CD4-positive, alpha-beta T cell (primary cell): ENCODE data around the gene PCDHB11. TPM values are rescaled to one million over a fixed set of nuclear protein-coding genes. Genes with fewer than 3 reads are reported as not detected.
A peak's percentile ranks its signal among the peaks of the same experiment; 100 is the strongest.
"Not testable (repeated sequence)": the region's sequence is repeated elsewhere in the genome, so short reads cannot be mapped to it uniquely, and the experiment has no call there.

Source experiments
- ATAC-seq: fragments of 200-7000 bp; cut with Tn5 transposase; one replicate; pipeline ENCODE4 v1.10.0; 2022; ENCODE audit warnings: mild to moderate bottlenecking; ENCODE audit not compliant: poor library complexity
- CTCF ChIA-PET: fragments of 350-600 bp; sonication (Branson Sonifier 250); formaldehyde crosslinking; loops from one replicate; lab custom pipeline; 2021; ENCODE audit warnings: antibody characterized with exemption, inconsistent platforms; lab: Charles Lee
- POLR2A ChIA-PET: fragments of 350-600 bp; sonication (Branson Sonifier 250); formaldehyde crosslinking; loops from one replicate; lab custom pipeline; 2021; ENCODE audit warnings: antibody characterized with exemption, inconsistent platforms; lab: Charles Lee
- DNase-seq, 14 experiments: peaks; one replicate each; pipeline ENCODE4 v3.0.0-alpha.2; 2013 to 2020; ENCODE audit warnings: mixed read lengths in 2 of 14
- H3K27ac ChIP-seq, 2 donors: one replicate each; pipeline versions ENCODE4 v1.5.1 to v1.7.0; 2013; ENCODE audit warnings: low read length in 2 of 2, low read depth in 1 of 2, mild to moderate bottlenecking in 1 of 2
- H3K27me3 ChIP-seq, 2 experiments: 1 replicate in 1 of 2; 2 replicates in 1 of 2; pipeline versions ENCODE4 v1.6.1 to v1.7.0; 2013; ENCODE audit warnings: low read length in 2 of 2, control low read depth in 1 of 2, mild to moderate bottlenecking in 1 of 2, moderate library complexity in 1 of 2; ENCODE audit not compliant: insufficient read depth in 2 of 2, control insufficient read depth in 1 of 2
- H3K36me3 ChIP-seq: one replicate; pipeline ENCODE4 v1.6.1; 2013; ENCODE audit warnings: low read length, control low read depth; ENCODE audit not compliant: insufficient read depth
- H3K4me1 ChIP-seq: one replicate; pipeline ENCODE4 v1.6.1; 2013; ENCODE audit warnings: low read length, control low read depth; ENCODE audit not compliant: insufficient read depth
- H3K4me3 ChIP-seq: one replicate; pipeline ENCODE4 v1.5.1; 2013; ENCODE audit warnings: mild to moderate bottlenecking, low read length, moderate library complexity
- H3K9me3 ChIP-seq, 2 experiments: 1 replicate in 1 of 2; 2 replicates in 1 of 2; pipeline versions ENCODE4 v1.6.1 to v1.7.0; 2013; ENCODE audit warnings: low read length in 2 of 2, mild to moderate bottlenecking in 2 of 2, control low read depth in 1 of 2, moderate library complexity in 1 of 2; ENCODE audit not compliant: control insufficient read depth in 1 of 2, insufficient read depth in 1 of 2
- H3K27ac Mint-ChIP-seq: one replicate; pipeline ENCODE4 v1.8.0; 2020; ENCODE audit warnings: mixed read lengths
- H3K27me3 Mint-ChIP-seq: one replicate; pipeline ENCODE4 v1.8.0; 2021; ENCODE audit warnings: mixed read lengths
- H3K36me3 Mint-ChIP-seq: one replicate; pipeline ENCODE4 v1.8.0; 2021; ENCODE audit warnings: low read depth, mixed read lengths
- H3K4me1 Mint-ChIP-seq: one replicate; pipeline ENCODE4 v1.8.0; 2021; ENCODE audit warnings: low read depth, mixed read lengths
- H3K4me3 Mint-ChIP-seq: one replicate; pipeline ENCODE4 v1.8.0; 2020; ENCODE audit warnings: mild to moderate bottlenecking, mixed read lengths
- H3K9me3 Mint-ChIP-seq: one replicate; pipeline ENCODE4 v1.8.0; 2020; ENCODE audit warnings: mixed read lengths
- intact Hi-C, 2 experiments: fragments of 100-400 bp; cut with DNase I in 1 of 2; cut with micrococcal nuclease in 1 of 2; formaldehyde crosslinking; loops; one replicate each; pipeline versions ENCODE4 v1.15.1 to v1.9.0; 2023 to 2025; cut with DNase I, micrococcal nuclease
- total RNA-seq, 174 experiments: library from RNA in 2 of 174; stranded (reverse) in 2 of 174; gene quantifications; one replicate each; pipeline ENCODE4 v1.2.3 and lab custom pipeline; 2021 to 2026
- TF ChIP-seq, protein P1 (sequence below): fragments of 200-600 bp; IDR thresholded peaks from one replicate; pipeline ENCODE4 v1.8.0; 2022; ENCODE audit warnings: antibody characterized with exemption, mild to moderate bottlenecking

The PCDHB11 gene
- total RNA-seq, 2 experiments from 2014 or later = not detected

DNA sequence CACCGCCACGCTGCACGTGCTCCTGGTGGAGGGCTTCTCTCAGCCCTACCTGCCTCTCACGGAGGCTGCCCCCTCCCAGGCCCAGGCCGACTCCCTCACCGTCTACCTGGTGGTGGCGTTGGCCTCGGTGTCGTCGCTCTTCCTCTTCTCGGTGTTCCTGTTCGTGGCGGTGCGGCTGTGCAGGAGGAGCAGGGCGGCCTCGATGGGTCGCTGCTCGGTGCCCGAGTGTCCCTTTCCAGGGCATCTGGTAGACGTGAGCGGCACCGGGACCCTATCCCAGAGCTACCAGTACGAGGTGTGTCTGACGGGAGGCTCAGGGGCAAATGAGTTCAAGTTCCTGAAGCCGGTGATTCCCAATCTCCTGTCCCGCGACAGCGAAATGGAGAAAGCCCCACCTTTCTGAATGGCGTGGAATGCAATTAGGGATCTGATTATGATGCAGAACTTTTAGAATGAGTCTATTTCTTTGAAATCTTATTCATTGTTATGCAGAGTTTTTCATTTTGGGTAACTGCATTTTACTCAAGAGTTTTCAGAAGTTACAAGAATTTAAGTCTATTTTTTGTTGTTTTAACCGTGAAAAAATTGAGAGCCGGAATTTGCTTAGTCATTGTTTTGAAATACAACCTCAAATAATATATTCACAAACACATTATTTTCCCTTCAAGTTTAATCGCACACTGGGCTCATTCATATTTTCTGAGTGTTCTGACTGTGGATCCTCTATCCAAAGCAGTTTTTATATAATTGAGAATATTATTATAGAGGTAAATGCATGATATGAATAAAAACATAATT lies 37.3 kb downstream of the PCDHB11 start:
- intact Hi-C loops = no loop called here
- ATAC-seq = no peak

GRCh38 chr5:141241496-141241895 lies 42.1 kb downstream of the PCDHB11 start:
- H3K4me3 ChIP-seq = no peak overlapping the region
- POLR2A ChIA-PET = no interaction called here
- H3K27ac Mint-ChIP-seq = no peak overlapping the region
- no peak for ATAC-seq
- H3K27me3 ChIP-seq = peaks cover 37 to 56% of the 10 kb centered on the region in 2 experiments
- no peak overlapping the region for H3K27ac ChIP-seq
- peaks cover 4% of the 10 kb centered on the region for H3K4me1 Mint-ChIP-seq
- no peak for DNase-seq
- peaks cover 40 to 85% of the 10 kb centered on the region in 2 experiments for H3K9me3 ChIP-seq
- H3K9me3 Mint-ChIP-seq = peaks cover 9% of the 10 kb centered on the region
- no peaks in the 10 kb centered on the region for H3K36me3 ChIP-seq
- TF ChIP-seq, protein P1, sequence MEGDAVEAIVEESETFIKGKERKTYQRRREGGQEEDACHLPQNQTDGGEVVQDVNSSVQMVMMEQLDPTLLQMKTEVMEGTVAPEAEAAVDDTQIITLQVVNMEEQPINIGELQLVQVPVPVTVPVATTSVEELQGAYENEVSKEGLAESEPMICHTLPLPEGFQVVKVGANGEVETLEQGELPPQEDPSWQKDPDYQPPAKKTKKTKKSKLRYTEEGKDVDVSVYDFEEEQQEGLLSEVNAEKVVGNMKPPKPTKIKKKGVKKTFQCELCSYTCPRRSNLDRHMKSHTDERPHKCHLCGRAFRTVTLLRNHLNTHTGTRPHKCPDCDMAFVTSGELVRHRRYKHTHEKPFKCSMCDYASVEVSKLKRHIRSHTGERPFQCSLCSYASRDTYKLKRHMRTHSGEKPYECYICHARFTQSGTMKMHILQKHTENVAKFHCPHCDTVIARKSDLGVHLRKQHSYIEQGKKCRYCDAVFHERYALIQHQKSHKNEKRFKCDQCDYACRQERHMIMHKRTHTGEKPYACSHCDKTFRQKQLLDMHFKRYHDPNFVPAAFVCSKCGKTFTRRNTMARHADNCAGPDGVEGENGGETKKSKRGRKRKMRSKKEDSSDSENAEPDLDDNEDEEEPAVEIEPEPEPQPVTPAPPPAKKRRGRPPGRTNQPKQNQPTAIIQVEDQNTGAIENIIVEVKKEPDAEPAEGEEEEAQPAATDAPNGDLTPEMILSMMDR = no peak
- peaks cover 3% of the 10 kb centered on the region for H3K4me1 ChIP-seq
- no peak overlapping the region for H3K4me3 Mint-ChIP-seq
- peaks cover 69% of the 10 kb centered on the region for H3K27me3 Mint-ChIP-seq
- CTCF ChIA-PET = no interaction called here
- peaks cover 48% of the 10 kb centered on the region for H3K36me3 Mint-ChIP-seq
- intact Hi-C loops = no loop called here

More for the DNA sequence above, 37.3 kb downstream of the PCDHB11 start:
- Histone ChIP-seq H3K4me1 (no peaks in the 10 kb centered on the region), H3K36me3 (no peaks in the 10 kb centered on the region), H3K4me3 (no peak overlapping the region), H3K27me3 (peaks cover 24 to 43% of the 10 kb centered on the region in 2 experiments), H3K27ac (no peak overlapping the region), H3K9me3 (peaks cover 28 to 73% of the 10 kb centered on the region in 2 experiments)
- no peak overlapping the region for H3K4me3 Mint-ChIP-seq
- peaks cover 29% of the 10 kb centered on the region for H3K36me3 Mint-ChIP-seq
- peaks cover 11% of the 10 kb centered on the region for H3K9me3 Mint-ChIP-seq
- TF ChIP-seq, protein P1 = no peak
- DNase-seq = no peak
- ChIA-PET CTCF (no interaction called here), POLR2A (no interaction called here)
- H3K4me1 Mint-ChIP-seq = no peaks in the 10 kb centered on the region
- no peak overlapping the region for H3K27ac Mint-ChIP-seq
- peaks cover 73% of the 10 kb centered on the region for H3K27me3 Mint-ChIP-seq

DNA sequence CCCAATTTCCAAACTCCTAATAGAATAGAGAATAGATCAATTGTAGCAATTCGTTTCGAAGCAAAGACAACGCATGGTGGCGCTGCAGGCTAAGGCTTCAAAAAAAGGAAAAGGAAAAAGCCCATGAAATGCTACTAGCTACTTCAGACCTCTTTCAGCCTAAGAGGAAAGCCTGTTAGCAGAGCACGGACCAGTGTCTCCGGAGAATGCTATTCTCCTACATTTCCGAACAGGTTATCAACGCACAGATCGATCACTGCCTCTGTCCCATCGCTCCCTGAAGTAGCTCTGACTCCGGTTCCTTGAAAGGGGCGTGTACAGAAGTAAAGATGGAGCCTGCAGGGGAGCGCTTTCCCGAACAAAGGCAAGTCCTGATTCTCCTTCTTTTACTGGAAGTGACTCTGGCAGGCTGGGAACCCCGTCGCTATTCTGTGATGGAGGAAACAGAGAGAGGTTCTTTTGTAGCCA lies 45.9 kb downstream of the PCDHB11 start, which contains the start of gene PCDHB15:
Gene PCDHB15 (plus strand): TSS at position 146 of the 468 bp plus-strand sequence. CDS start 184 bp downstream, at position 330.
- Mint-ChIP-seq H3K4me1 (peaks cover 4% of the 10 kb centered on the region), H3K9me3 (peaks cover 18% of the 10 kb centered on the region)

GRCh38 chr5:141246971-141247370 lies 47.5 kb downstream of the PCDHB11 start:
- not testable (repeated sequence) for ATAC-seq
- H3K27me3 ChIP-seq = peaks cover 21 to 24% of the 10 kb centered on the region in 2 experiments

More for the DNA sequence above, 45.9 kb downstream of the PCDHB11 start, which contains the start of gene PCDHB15:
- no peak within 1 kb of the TSS for H3K27ac ChIP-seq
- peak in 4 of 14 experiments; percentile 5 to 42 (median 17) for DNase-seq
- no peaks in the 10 kb centered on the region for H3K36me3 ChIP-seq
- peak within 1 kb of the TSS; percentile 51 for H3K4me3 Mint-ChIP-seq
- peaks cover 47% of the 10 kb centered on the region for H3K36me3 Mint-ChIP-seq
- peaks cover 27 to 29% of the 10 kb centered on the region in 2 experiments for H3K27me3 ChIP-seq
- peaks cover 50 to 79% of the 10 kb centered on the region in 2 experiments for H3K9me3 ChIP-seq
- intact Hi-C loops = no loop called here
- POLR2A ChIA-PET = no interaction called here
- H3K4me1 ChIP-seq = peaks cover 3% of the 10 kb centered on the region
- H3K27me3 Mint-ChIP-seq = peaks cover 55% of the 10 kb centered on the region
- no peak within 1 kb of the TSS for H3K27ac Mint-ChIP-seq
- ATAC-seq = no peak
- TF ChIP-seq, protein P1 = no peak
- H3K4me3 ChIP-seq = no peak within 1 kb of the TSS
- CTCF ChIA-PET = interaction anchor here (0.7 kb wide), 1 partner anchor 26 kb away, joined by 4 read pairs; no protein-coding TSS in a partner anchor

DNA sequence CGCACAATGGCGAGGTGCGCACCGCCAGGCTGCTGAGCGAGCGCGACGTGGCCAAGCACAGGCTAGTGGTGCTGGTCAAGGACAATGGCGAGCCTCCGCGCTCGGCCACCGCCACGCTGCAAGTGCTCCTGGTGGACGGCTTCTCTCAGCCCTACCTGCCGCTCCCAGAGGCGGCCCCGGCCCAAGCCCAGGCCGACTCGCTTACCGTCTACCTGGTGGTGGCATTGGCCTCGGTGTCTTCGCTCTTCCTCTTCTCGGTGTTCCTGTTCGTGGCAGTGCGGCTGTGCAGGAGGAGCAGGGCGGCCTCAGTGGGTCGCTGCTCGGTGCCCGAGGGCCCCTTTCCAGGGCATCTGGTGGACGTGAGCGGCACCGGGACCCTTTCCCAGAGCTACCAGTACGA lies 48.0 kb downstream of the PCDHB11 start:
- CTCF ChIA-PET, POLR2A ChIA-PET, H3K36me3 ChIP-seq, DNase-seq, H3K27ac Mint-ChIP-seq, H3K4me3 ChIP-seq, intact Hi-C loops, H3K4me1 Mint-ChIP-seq, H3K4me3 Mint-ChIP-seq, H3K4me1 ChIP-seq, ATAC-seq, H3K27ac ChIP-seq: not testable (repeated sequence)
- H3K27me3 ChIP-seq = peaks cover 21 to 23% of the 10 kb centered on the region in 2 experiments
- Mint-ChIP-seq H3K36me3 (peaks cover 40% of the 10 kb centered on the region), H3K27me3 (peaks cover 40% of the 10 kb centered on the region), H3K9me3 (peaks cover 13% of the 10 kb centered on the region)
- peaks cover 38 to 80% of the 10 kb centered on the region in 2 experiments for H3K9me3 ChIP-seq

More at GRCh38 chr5:141246971-141247370, 47.5 kb downstream of the PCDHB11 start:
- H3K4me1 ChIP-seq, H3K4me1 Mint-ChIP-seq, H3K4me3 Mint-ChIP-seq, H3K36me3 ChIP-seq, DNase-seq, H3K27ac Mint-ChIP-seq, POLR2A ChIA-PET, CTCF ChIA-PET, intact Hi-C loops, H3K4me3 ChIP-seq, H3K27ac ChIP-seq: not testable (repeated sequence)
- peaks cover 39 to 81% of the 10 kb centered on the region in 2 experiments for H3K9me3 ChIP-seq
- Mint-ChIP-seq H3K36me3 (peaks cover 40% of the 10 kb centered on the region), H3K27me3 (peaks cover 43% of the 10 kb centered on the region), H3K9me3 (peaks cover 13% of the 10 kb centered on the region)
